HCT116 (cell line): ENCODE measurements around the gene NFKB2. TPM values are rescaled to one million over a fixed set of nuclear protein-coding genes. Genes with fewer than 3 reads are reported as not detected.

Source experiments
- ATAC-seq: fragments of 200-7000 bp; cut with Tn5 transposase; 2 replicates; pipeline ENCODE4 v1.9.1; 2020; ENCODE audit warnings: mild to moderate bottlenecking, moderate library complexity
- BruUV-seq: library from RNA; stranded (reverse); fragments of 400-500 nt; replicated peaks from 2 replicates; lab custom pipeline; 2021; lab: Mats Ljungman, UMichigan
- CTCF ChIA-PET: fragments of 300-600 bp; sonication (Branson Sonifier 250); formaldehyde crosslinking; loops from one replicate; lab custom pipeline; 2021; ENCODE audit warnings: antibody characterized with exemption; lab: Charles Lee
- POLR2A ChIA-PET: fragments of 300-600, 350-600 bp; sonication (Branson Sonifier 250); formaldehyde crosslinking; loops from one replicate; lab custom pipeline; 2021; ENCODE audit warnings: antibody characterized with exemption; lab: Charles Lee
- RAD21 ChIA-PET, 2 experiments: fragments of 300-600 bp; sonication (Branson Sonifier 250); formaldehyde crosslinking; loops; one replicate each; lab custom pipeline; 2023; ENCODE audit warnings: low total read pairs in 2 of 2; ENCODE audit not compliant: uncharacterized antibody in 2 of 2, unreplicated experiment in 2 of 2, low non-redundant PET in 1 of 2; lab: Charles Lee
- DNase-seq: peaks from one replicate; pipeline ENCODE4 v3.0.0-alpha.2; 2010; ENCODE audit warnings: low read depth, low spot score
- H2AFZ ChIP-seq: fragments of 200-600 bp; shearing (Covaris generic), sonication (generic); 2 replicates; pipeline ENCODE4 v1.6.1; 2017; ENCODE audit warnings: low read depth, mixed run types, mixed read lengths, antibody characterized with exemption, low read length; ENCODE audit not compliant: poor library complexity, severe bottlenecking
- H3K27ac ChIP-seq: 2 replicates; pipeline ENCODE4 v1.5.1; 2012; ENCODE audit warnings: low read depth, low read length
- H3K27me3 ChIP-seq: fragments of 200-600 bp; sonication (generic); 2 replicates; pipeline ENCODE4 v1.6.1; 2016; ENCODE audit warnings: mixed run types, low read length, mixed read lengths; ENCODE audit not compliant: insufficient read depth
- H3K36me3 ChIP-seq, 2 experiments: fragments of 200-500 bp in 1 of 2; fragments of 200-600 bp in 1 of 2; sonication (Bioruptor generic) in 1 of 2; sonication (generic) in 1 of 2; 2 replicates each; pipeline versions ENCODE4 v1.5.1 to v1.6.1; 2014 to 2016; ENCODE audit warnings: low read length in 2 of 2, inconsistent platforms in 1 of 2, mixed read lengths in 1 of 2, mixed run types in 1 of 2; ENCODE audit not compliant: insufficient read depth in 2 of 2, control insufficient read depth in 1 of 2
- H3K4me1 ChIP-seq, 2 experiments: fragments of 200-600 bp in 1 of 2; sonication (generic) in 1 of 2; 2 replicates each; pipeline versions ENCODE4 v1.5.1 to v1.6.1; 2012 to 2017; ENCODE audit warnings: low read length in 2 of 2, inconsistent platforms in 1 of 2, mild to moderate bottlenecking in 1 of 2, mixed read lengths in 1 of 2, mixed run types in 1 of 2, moderate library complexity in 1 of 2; ENCODE audit not compliant: insufficient read depth in 2 of 2, control insufficient read depth in 1 of 2
- H3K4me2 ChIP-seq: fragments of 200-600 bp; sonication (generic); 2 replicates; pipeline ENCODE4 v1.6.1; 2017; ENCODE audit warnings: mixed run types, low read length, mixed read lengths
- H3K4me3 ChIP-seq, 2 experiments: fragments of 200-600 bp in 1 of 2; sonication (generic) in 1 of 2; replicated peaks in 1 of 2; 2 replicates each; pipeline ENCODE4 v1.5.1; 2011 to 2016; ENCODE audit warnings: low read length in 2 of 2, control low read depth in 1 of 2, low read depth in 1 of 2, mild to moderate bottlenecking in 1 of 2, mixed read lengths in 1 of 2, mixed run types in 1 of 2
- H3K79me2 ChIP-seq: fragments of 200-600 bp; sonication (generic); 2 replicates; pipeline ENCODE4 v1.6.1; 2017; ENCODE audit warnings: mild to moderate bottlenecking, mixed run types, low read length, moderate library complexity, mixed read lengths; ENCODE audit not compliant: insufficient read depth
- H3K9ac ChIP-seq: fragments of 200-600 bp; sonication (generic); 2 replicates; pipeline ENCODE4 v1.6.1; 2016; ENCODE audit warnings: low read length, mixed read lengths
- H3K9me2 ChIP-seq: fragments of 200-600 bp; sonication (generic), shearing (Covaris generic); 2 replicates; pipeline ENCODE4 v1.6.1; 2017; ENCODE audit warnings: mixed run types, mild to moderate bottlenecking, moderate library complexity; ENCODE audit not compliant: insufficient read depth
- H3K9me3 ChIP-seq, 2 experiments: fragments of 200-500 bp in 1 of 2; fragments of 200-600 bp in 1 of 2; sonication (Bioruptor generic) in 1 of 2; sonication (generic) in 1 of 2; 2 replicates each; pipeline ENCODE4 v1.6.1; 2014 to 2017; ENCODE audit warnings: low read length in 2 of 2, mixed read lengths in 2 of 2, inconsistent platforms in 1 of 2, low read depth in 1 of 2, mild to moderate bottlenecking in 1 of 2, mixed run types in 1 of 2, moderate library complexity in 1 of 2; ENCODE audit not compliant: control insufficient read depth in 1 of 2, insufficient read depth in 1 of 2
- H4K20me1 ChIP-seq: fragments of 200-600 bp; sonication (generic), shearing (Covaris generic); 2 replicates; pipeline ENCODE4 v1.6.1; 2017; ENCODE audit warnings: mixed run types, mild to moderate bottlenecking, moderate library complexity; ENCODE audit not compliant: insufficient read depth
- CBX3 ChIP-seq: IDR thresholded peaks from 2 replicates; pipeline ENCODE4 v1.6.1; 2012; ENCODE audit warnings: low read depth
- EGR1 ChIP-seq: IDR thresholded peaks from 2 replicates; pipeline ENCODE4 v1.6.1; 2012; ENCODE audit warnings: low read depth
- ELF1 ChIP-seq: IDR thresholded peaks from 2 replicates; pipeline ENCODE4 v1.6.1; 2012; ENCODE audit warnings: low read depth, borderline replicate concordance
- POLR2A ChIP-seq: IDR thresholded peaks from 2 replicates; pipeline ENCODE4 v1.7.0; 2011; ENCODE audit warnings: borderline replicate concordance; ENCODE audit not compliant: insufficient read depth, insufficient read length; ENCODE audit errors: extremely low read depth
- POLR2AphosphoS5 ChIP-seq: IDR thresholded peaks from 2 replicates; pipeline ENCODE4 v1.6.1; 2011; ENCODE audit warnings: mild to moderate bottlenecking, low read depth, low read length, moderate library complexity
- RAD21 ChIP-seq: IDR thresholded peaks from 2 replicates; pipeline ENCODE4 v1.6.1; 2012; ENCODE audit warnings: low read depth, mild to moderate bottlenecking
- TCF7L2 ChIP-seq: IDR thresholded peaks from 2 replicates; pipeline ENCODE4 v1.7.0; 2011; ENCODE audit warnings: borderline replicate concordance, inconsistent platforms; ENCODE audit not compliant: insufficient read depth, insufficient read length; ENCODE audit errors: extremely low read depth
- YY1 ChIP-seq: IDR thresholded peaks from 2 replicates; pipeline ENCODE4 v1.6.1; 2011; ENCODE audit warnings: low read length, low read depth, moderate library complexity, mild to moderate bottlenecking; ENCODE audit not compliant: insufficient replicate concordance; ENCODE audit errors: extremely low read depth
- ZFX ChIP-seq: fragments of 450-650 bp; IDR thresholded peaks from 2 replicates; pipeline ENCODE4 v1.6.1; 2017
- intact Hi-C: fragments of 100-400 bp; cut with micrococcal nuclease; formaldehyde crosslinking; loops from 2 replicates; pipeline ENCODE4 v1.10.0; 2022
- total RNA-seq: library from RNA; stranded (reverse); gene quantifications from one replicate; pipeline ENCODE4 v1.2.1, GENCODE V29; 2021; ENCODE audit not compliant: unreplicated experiment
- TF ChIP-seq, protein P1 (sequence below): IDR thresholded peaks from 2 replicates; pipeline ENCODE4 v1.6.1; 2012
- TF ChIP-seq, protein P2 (sequence below), 3 experiments: fragments of 200-600 bp in 1 of 3; sonication (generic) in 1 of 3; IDR thresholded peaks in 2 of 3; conservative IDR thresholded peaks in 1 of 3; 2 replicates each; pipeline ENCODE4 v1.5.1; 2012 to 2017; ENCODE audit warnings: low read depth in 2 of 3, low read length in 2 of 3, antibody characterized with exemption in 1 of 3, borderline replicate concordance in 1 of 3, control low read depth in 1 of 3, mild to moderate bottlenecking in 1 of 3, mixed read lengths in 1 of 3, mixed run types in 1 of 3, moderate library complexity in 1 of 3; ENCODE audit not compliant: insufficient read depth in 1 of 3

Gene NFKB2
- total RNA-seq, 1 experiment from 2014 or later: 115 TPM

DNA sequence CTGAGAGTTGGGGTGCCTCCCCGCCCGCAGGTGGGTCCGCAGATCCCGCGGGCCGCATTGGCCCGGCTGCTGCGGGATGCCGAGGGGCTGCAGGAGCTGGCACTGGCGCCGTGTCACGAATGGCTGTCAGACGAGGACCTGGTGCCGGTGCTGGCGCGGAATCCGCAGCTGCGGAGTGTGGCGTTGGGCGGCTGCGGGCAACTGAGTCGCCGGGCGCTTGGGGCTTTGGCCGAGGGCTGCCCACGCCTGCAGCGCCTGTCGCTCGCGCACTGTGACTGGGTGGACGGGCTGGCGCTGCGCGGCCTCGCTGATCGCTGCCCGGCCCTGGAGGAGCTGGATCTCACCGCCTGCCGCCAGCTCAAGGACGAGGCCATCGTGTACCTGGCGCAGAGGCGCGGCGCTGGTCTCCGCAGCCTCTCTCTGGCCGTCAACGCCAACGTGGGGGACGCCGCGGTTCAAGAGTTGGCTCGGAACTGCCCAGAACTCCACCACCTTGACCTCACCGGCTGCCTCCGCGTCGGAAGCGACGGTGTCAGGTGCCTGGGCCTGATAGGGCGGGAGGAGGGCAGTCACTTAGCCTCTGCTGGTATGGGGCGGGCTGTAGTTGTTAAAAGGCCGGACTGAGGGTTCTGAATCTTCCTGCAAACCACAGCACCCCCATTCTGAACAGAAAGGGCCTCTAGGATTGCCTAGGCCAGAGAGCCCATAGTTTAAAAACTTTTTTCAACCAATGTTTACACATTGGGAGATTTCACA is 26.4 kb downstream of the NFKB2 start (continued):
- TF ChIP-seq, protein P1, sequence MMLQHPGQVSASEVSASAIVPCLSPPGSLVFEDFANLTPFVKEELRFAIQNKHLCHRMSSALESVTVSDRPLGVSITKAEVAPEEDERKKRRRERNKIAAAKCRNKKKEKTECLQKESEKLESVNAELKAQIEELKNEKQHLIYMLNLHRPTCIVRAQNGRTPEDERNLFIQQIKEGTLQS: no peak
- TF ChIP-seq CBX3: no peak
- TF ChIP-seq, protein P2, sequence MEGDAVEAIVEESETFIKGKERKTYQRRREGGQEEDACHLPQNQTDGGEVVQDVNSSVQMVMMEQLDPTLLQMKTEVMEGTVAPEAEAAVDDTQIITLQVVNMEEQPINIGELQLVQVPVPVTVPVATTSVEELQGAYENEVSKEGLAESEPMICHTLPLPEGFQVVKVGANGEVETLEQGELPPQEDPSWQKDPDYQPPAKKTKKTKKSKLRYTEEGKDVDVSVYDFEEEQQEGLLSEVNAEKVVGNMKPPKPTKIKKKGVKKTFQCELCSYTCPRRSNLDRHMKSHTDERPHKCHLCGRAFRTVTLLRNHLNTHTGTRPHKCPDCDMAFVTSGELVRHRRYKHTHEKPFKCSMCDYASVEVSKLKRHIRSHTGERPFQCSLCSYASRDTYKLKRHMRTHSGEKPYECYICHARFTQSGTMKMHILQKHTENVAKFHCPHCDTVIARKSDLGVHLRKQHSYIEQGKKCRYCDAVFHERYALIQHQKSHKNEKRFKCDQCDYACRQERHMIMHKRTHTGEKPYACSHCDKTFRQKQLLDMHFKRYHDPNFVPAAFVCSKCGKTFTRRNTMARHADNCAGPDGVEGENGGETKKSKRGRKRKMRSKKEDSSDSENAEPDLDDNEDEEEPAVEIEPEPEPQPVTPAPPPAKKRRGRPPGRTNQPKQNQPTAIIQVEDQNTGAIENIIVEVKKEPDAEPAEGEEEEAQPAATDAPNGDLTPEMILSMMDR (IDR thresholded peaks at IDR 0.05 in 2 of 3, conservative IDR thresholded peaks at IDR 0.05 in 1 of 3; ENCODE audit: borderline replicate concordance in 1 of 3, insufficient read depth in 1 of 3, low read depth in 2 of 3, low read length in 2 of 3): no peak
- TF ChIP-seq EGR1: no peak
- no peak; the same call in 1 of the 2 replicates for TF ChIP-seq POLR2AphosphoS5

DNA sequence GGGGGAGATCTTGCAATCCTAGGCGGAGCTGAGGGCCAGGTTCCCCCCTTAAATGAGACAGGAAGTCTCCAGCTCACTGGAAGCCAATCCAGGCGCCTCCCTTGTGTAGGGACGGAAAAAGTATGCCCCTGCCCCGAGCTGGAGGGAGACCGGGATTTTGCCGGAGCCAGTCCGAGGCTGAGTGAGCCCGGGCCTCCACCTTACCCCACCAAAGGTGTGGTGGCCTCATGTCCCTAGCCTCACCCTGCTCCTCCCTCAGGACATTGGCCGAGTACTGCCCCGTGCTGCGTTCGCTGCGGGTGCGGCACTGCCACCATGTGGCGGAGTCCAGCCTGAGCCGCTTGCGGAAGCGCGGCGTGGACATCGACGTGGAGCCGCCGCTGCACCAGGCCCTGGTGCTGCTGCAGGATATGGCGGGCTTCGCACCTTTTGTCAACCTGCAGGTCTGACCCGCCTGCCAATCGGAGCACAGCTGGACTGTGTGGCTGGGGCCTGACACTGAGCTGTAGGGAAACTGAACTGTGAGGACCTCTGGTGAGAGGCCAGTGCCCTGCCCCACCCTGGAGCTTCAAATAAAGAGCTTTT is 27.1 kb downstream of the NFKB2 start:
- H3K4me3 ChIP-seq: peak overlapping the region; percentile 87 to 94
- no peaks in the 10 kb centered on the region for H3K27me3 ChIP-seq
- no peaks in the 10 kb centered on the region for H3K9me3 ChIP-seq
- peak; percentile 86 for DNase-seq
- no peaks in the 10 kb centered on the region for H3K9me2 ChIP-seq
- ChIA-PET POLR2A (interaction anchor here (0.9 to 4.2 kb wide), 10 partner anchors 8 to 253 kb away, joined by 3 to 47 read pairs (median 6); partner anchors contain the start of genes C10orf95, CUEDC2 and NFKB2), RAD21 (interaction anchor here (0.7 to 2.2 kb wide), 8 partner anchors 9 to 253 kb away, joined by 3 to 6 read pairs (median 4); partner anchors contain the start of genes CUEDC2 (in 2 of the 2) and C10orf95 (in 1 of the 2)), CTCF (interaction anchor here (0.7 to 4.7 kb wide), 25 partner anchors 9 to 295 kb away, joined by 3 to 98 read pairs (median 4); partner anchors contain the start of genes ACTR1A, CUEDC2, ELOVL3 and GBF1)
- peak overlapping the region; percentile 87 for H3K9ac ChIP-seq
- intact Hi-C loops: loop anchor here (1.0 to 5.0 kb wide), 6 partner anchors 27 to 253 kb away; partner anchors contain the start of genes ACTR1A and SUFU
- peak; percentile 62 for ATAC-seq
- H4K20me1 ChIP-seq: no peaks in the 10 kb centered on the region
- peaks cover 11% of the 10 kb centered on the region for H3K79me2 ChIP-seq
- peaks cover 15 to 42% of the 10 kb centered on the region in 2 experiments; a peak in 3 of 4 replicates for H3K4me1 ChIP-seq
- H2AFZ ChIP-seq: no peak overlapping the region
- peak overlapping the region; percentile 77 for H3K27ac ChIP-seq
- H3K4me2 ChIP-seq: peak overlapping the region; percentile 93
- TF ChIP-seq RAD21 (no peak), POLR2A (no peak), POLR2AphosphoS5 (peak; percentile 81), YY1 (peak; percentile 86), ELF1 (no peak), ZFX (peak; percentile 59), TCF7L2 (peak; percentile 58)
- TF ChIP-seq, protein P2 (IDR thresholded peaks at IDR 0.05 in 2 of 3, conservative IDR thresholded peaks at IDR 0.05 in 1 of 3; ENCODE audit: borderline replicate concordance in 1 of 3, insufficient read depth in 1 of 3, low read depth in 2 of 3, low read length in 2 of 3): peak in 2 of 3 experiments; percentile 95 to 96; a peak in 4 of 6 replicates
- no TSS peak for BruUV-seq
- peaks cover 0 to 11% of the 10 kb centered on the region in 2 experiments; a peak in 1 of 4 replicates for H3K36me3 ChIP-seq
